ENCODE measurements around the gene TCF4.

TCF4 gene

DNA sequence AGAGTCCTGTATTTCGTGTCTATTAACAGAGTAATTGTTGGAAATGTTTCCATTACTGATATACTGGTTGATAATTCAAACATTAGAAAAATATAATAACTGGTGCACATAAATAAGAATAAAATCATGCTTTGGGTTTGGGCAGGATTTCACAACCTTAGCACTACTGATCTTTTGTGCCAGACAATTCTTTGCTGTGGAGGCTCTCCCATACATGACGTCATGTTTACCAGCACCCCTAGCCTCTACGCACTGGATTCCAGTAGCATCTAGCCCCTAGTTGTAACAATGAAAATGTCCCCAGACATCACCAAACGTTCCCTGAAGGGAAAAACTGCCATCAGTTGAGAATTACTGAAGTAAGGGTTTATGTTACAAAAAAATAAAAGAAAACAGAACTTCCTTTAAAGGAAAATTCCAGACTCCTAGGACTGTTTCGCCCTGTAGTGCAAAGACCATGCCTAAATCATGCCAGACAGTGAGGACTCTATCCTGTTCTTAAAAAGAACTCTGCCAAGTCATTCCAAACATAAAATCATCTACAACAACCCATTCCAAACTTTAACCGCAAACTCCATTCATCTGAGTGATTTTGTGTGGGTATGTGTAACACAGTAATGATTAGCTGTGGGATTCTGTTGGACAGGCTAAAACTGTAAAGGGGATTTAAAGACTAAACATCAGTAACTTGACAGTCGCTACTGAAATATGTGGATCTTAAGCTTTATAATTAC lies 315.3 kb downstream of the TCF4 start:
- peak; percentile 91 for DNase-seq (ENCODE audit: low read depth)
- TF ChIP-seq, protein P1, sequence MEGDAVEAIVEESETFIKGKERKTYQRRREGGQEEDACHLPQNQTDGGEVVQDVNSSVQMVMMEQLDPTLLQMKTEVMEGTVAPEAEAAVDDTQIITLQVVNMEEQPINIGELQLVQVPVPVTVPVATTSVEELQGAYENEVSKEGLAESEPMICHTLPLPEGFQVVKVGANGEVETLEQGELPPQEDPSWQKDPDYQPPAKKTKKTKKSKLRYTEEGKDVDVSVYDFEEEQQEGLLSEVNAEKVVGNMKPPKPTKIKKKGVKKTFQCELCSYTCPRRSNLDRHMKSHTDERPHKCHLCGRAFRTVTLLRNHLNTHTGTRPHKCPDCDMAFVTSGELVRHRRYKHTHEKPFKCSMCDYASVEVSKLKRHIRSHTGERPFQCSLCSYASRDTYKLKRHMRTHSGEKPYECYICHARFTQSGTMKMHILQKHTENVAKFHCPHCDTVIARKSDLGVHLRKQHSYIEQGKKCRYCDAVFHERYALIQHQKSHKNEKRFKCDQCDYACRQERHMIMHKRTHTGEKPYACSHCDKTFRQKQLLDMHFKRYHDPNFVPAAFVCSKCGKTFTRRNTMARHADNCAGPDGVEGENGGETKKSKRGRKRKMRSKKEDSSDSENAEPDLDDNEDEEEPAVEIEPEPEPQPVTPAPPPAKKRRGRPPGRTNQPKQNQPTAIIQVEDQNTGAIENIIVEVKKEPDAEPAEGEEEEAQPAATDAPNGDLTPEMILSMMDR (conservative IDR thresholded peaks at IDR 0.05; ENCODE audit: low read length) = no peak
- H3K4me3 ChIP-seq (ENCODE audit: low read length) = no peak overlapping the region

- TF ChIP-seq, protein P1 (conservative IDR thresholded peaks at IDR 0.05; ENCODE audit: low read length) = no peak
- H3K4me3 ChIP-seq (ENCODE audit: low read length) = no peak overlapping the region
- no peak for DNase-seq (ENCODE audit: low read depth)
Measured at GRCh38 chr18:55269622-55270021, 318.4 kb downstream of the TCF4 start.

DNA sequence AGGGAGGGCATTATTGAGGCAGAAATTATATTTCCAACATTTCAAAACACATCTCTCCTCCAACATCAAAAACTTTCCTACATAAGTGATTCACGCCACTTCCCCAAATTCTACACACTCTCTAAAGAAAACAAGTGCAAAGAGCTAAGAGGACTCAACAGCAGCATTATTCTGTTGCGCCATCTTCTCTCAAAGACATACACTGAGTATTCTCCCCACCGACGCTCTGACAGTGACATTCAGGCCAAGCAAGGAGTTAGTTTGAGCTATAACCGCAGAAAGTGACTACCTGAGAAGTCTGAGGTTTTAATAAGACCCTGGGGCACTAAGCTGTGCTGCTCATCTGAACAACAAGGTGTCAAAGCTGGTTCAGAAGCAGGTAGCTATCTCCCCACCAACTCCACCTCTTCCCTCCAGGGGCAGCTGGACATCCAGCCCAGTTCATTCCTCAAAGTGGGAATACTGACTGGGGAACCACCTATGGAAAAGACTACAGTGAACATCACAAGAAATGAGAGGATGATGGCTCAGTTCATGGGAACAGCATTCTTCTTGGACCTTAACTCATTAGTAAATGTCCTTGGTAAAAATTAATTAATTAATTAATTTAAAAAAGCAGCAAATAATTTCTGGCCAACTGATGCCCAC lies 319.2 kb downstream of the TCF4 start:
- H3K4me3 ChIP-seq (ENCODE audit: low read length) = no peak overlapping the region
- no peak for DNase-seq (ENCODE audit: low read depth)
- TF ChIP-seq, protein P1 (conservative IDR thresholded peaks at IDR 0.05; ENCODE audit: low read length) = no peak

GRCh38 chr18:55268151-55268601 lies 319.8 kb downstream of the TCF4 start:
- H3K4me3 ChIP-seq (ENCODE audit: low read length) = no peak overlapping the region
- DNase-seq (ENCODE audit: low read depth) = no peak
- TF ChIP-seq, protein P1 (conservative IDR thresholded peaks at IDR 0.05; ENCODE audit: low read length) = no peak

DNA sequence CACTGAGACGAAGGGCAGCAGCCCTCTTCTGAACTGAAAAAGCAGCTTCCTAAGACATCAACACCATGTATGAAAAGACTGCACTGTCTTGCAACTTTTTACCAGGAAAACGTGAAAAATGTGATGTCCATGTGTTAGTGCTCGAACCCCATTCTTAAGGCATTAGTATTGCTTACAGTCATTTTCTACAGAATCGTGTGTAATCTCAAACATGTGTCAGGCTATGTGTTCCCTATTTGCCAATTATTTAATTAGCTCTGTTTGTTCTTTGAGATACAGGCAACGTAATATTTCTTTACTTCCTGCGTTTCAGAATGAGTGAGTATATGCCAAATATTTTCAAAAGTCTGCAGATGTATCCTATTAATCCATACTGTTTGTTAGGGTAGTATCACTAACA lies 321.0 kb downstream of the TCF4 start:
- peak; percentile 90 for DNase-seq (ENCODE audit: low read depth)
- H3K4me3 ChIP-seq (ENCODE audit: low read length) = no peak overlapping the region
- TF ChIP-seq, protein P1 (conservative IDR thresholded peaks at IDR 0.05; ENCODE audit: low read length) = no peak

- no peak overlapping the region for H3K4me3 ChIP-seq (ENCODE audit: low read length)
- no peak for DNase-seq (ENCODE audit: low read depth)
- TF ChIP-seq, protein P1 (conservative IDR thresholded peaks at IDR 0.05; ENCODE audit: low read length) = no peak
Measured at GRCh38 chr18:55265984-55266383, 322.0 kb downstream of the TCF4 start.

Data from AG10803 (cell line).